ENCODE data around the gene OR5I1.

DNA sequence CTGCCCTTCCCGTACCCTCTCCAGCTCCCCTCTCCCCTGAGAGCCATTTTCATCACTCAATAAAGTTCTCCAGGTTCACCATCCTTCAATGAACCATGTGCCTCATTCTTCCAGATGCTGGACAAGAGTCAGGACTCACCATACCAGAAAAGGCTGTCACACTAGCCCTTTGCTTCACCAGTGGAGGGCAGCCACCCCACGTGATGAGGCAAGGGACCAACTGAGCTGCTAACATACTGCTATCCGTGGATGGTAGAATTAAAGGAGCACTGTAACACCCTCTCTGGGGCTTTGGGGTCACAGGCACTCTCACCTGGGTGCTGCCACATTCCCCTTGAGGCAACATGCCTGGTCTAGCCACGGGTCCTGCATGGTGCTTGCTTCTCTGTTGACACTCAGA lies 13.1 kb upstream of the OR5I1 start:
- TF ChIP-seq, protein P1, sequence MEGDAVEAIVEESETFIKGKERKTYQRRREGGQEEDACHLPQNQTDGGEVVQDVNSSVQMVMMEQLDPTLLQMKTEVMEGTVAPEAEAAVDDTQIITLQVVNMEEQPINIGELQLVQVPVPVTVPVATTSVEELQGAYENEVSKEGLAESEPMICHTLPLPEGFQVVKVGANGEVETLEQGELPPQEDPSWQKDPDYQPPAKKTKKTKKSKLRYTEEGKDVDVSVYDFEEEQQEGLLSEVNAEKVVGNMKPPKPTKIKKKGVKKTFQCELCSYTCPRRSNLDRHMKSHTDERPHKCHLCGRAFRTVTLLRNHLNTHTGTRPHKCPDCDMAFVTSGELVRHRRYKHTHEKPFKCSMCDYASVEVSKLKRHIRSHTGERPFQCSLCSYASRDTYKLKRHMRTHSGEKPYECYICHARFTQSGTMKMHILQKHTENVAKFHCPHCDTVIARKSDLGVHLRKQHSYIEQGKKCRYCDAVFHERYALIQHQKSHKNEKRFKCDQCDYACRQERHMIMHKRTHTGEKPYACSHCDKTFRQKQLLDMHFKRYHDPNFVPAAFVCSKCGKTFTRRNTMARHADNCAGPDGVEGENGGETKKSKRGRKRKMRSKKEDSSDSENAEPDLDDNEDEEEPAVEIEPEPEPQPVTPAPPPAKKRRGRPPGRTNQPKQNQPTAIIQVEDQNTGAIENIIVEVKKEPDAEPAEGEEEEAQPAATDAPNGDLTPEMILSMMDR (IDR thresholded peaks at IDR 0.05; ENCODE audit: poor library complexity): no peak
- TF ChIP-seq EZH2phosphoT487 (IDR thresholded peaks at IDR 0.05; ENCODE audit: low read depth, severe bottlenecking, unreplicated experiment): no peak
